Fibroblast of the aortic adventitia (primary cell): ENCODE data around the gene XKR7. TPM values are rescaled to one million over a fixed set of nuclear protein-coding genes. Genes with fewer than 3 reads are reported as not detected.
"Not testable (repeated sequence)": the region's sequence is repeated elsewhere in the genome, so short reads cannot be mapped to it uniquely, and the experiment has no call there.

ENCODE experiments used
- DNase-seq: peaks from one replicate; pipeline ENCODE4 v3.0.0-alpha.2; 2010; ENCODE audit warnings: low read depth
- H3K4me3 ChIP-seq: 2 replicates; pipeline ENCODE4 v1.5.1; 2011; ENCODE audit warnings: low read depth, mild to moderate bottlenecking, control low read depth, low read length, moderate library complexity
- CTCF ChIP-seq: IDR thresholded peaks from 2 replicates; pipeline ENCODE4 v1.5.1; 2011; ENCODE audit warnings: mild to moderate bottlenecking, low read length, control low read depth, inconsistent platforms; ENCODE audit not compliant: insufficient read depth
- total RNA-seq: library from RNA; depleted of rRNA; stranded (reverse); fragments of >200 nt; gene quantifications from 2 replicates; pipeline ENCODE4 v1.2.3, GENCODE V29; 2012; ENCODE audit warnings: low replicate concordance

Gene XKR7
- total RNA-seq, 1 donor: not detected

- no peak for DNase-seq
- TF ChIP-seq CTCF: no peak
- no peak overlapping the region for H3K4me3 ChIP-seq
Observed at GRCh38 chr20:32033316-32033715, 65.4 kb downstream of the XKR7 start.

- H3K4me3 ChIP-seq, DNase-seq: not testable (repeated sequence)
Observed at GRCh38 chr20:32033721-32034120, 65.8 kb downstream of the XKR7 start.

- peak; percentile 10 for DNase-seq
- TF ChIP-seq CTCF: no peak
- no peak overlapping the region for H3K4me3 ChIP-seq
Observed at GRCh38 chr20:32034581-32035425, 66.9 kb downstream of the XKR7 start.

- TF ChIP-seq CTCF: no peak
- no peak overlapping the region for H3K4me3 ChIP-seq
- DNase-seq: no peak
Observed at GRCh38 chr20:32035426-32035779, 67.5 kb downstream of the XKR7 start.

- no peak for DNase-seq
- no peak for TF ChIP-seq CTCF
- H3K4me3 ChIP-seq: no peak overlapping the region
Observed at GRCh38 chr20:32036252-32036651, 68.3 kb downstream of the XKR7 start.

- no peak for TF ChIP-seq CTCF
- no peak overlapping the region for H3K4me3 ChIP-seq
- DNase-seq: peak; percentile 73
Observed at GRCh38 chr20:32036716-32037485, 69.0 kb downstream of the XKR7 start.

- peak; percentile 72 for DNase-seq
- TF ChIP-seq CTCF: no peak
- H3K4me3 ChIP-seq: no peak overlapping the region
Observed at GRCh38 chr20:32037929-32038328, 70.0 kb downstream of the XKR7 start.
